ENCODE measurements around the gene ZNF600. TPM values are rescaled to one million over a fixed set of nuclear protein-coding genes. Genes with fewer than 3 reads are reported as not detected.

Gene ZNF600
- 0.07 to 0.34 TPM (median 0.22 TPM) in 4 of 5 replicates, not detected in the other for total RNA-seq (2022; extraction: Qiagen RNA extraction; ENCODE audit: low read depth)

DNA sequence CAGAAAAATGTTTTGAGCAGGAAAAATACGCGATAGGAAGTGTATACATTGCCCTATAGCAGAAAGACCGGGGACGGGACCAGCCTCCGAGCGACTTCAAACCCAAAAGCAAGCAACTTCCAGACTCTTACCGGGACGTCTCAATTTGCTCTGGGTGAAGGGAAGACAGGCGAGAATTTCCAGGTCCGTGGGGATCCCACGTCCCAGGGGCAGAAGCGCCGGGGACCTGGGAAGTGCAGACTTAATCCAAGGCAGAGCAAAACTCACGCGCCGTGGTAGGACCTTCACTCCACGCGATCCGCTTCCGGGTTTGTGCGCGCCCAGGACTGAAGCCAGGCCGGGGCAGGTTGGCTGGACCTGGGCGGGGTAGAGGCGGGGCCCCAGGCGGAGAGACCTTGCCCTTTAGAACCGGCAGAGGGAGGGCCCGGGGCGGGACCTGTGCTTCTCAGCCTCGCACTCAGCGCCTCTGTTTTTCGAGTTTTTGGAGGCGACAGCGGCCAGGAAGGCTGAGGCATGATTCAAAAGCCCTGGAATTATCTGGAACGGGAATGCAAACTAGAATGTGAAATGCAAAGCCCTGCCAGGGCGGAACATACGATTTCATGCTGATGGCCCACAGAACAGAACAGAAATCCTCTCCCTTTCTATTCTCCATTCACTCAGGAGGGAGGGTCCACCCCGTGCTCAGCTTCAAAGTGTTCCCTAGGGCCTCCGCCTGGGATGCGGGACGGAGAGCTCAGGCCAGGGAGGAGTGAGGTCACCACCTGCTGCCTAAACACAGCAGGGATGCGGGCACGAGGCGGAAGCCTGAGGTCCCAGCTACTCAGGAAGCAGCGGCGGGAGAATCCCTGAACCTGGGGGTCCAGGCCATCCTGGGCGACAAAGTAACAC, at the start of gene ZNF600:
ZNF600 (minus strand) TSS at position 328 of the 891 bp plus-strand sequence. CDS start 7,903 bp downstream, outside the sequence.

DNA sequence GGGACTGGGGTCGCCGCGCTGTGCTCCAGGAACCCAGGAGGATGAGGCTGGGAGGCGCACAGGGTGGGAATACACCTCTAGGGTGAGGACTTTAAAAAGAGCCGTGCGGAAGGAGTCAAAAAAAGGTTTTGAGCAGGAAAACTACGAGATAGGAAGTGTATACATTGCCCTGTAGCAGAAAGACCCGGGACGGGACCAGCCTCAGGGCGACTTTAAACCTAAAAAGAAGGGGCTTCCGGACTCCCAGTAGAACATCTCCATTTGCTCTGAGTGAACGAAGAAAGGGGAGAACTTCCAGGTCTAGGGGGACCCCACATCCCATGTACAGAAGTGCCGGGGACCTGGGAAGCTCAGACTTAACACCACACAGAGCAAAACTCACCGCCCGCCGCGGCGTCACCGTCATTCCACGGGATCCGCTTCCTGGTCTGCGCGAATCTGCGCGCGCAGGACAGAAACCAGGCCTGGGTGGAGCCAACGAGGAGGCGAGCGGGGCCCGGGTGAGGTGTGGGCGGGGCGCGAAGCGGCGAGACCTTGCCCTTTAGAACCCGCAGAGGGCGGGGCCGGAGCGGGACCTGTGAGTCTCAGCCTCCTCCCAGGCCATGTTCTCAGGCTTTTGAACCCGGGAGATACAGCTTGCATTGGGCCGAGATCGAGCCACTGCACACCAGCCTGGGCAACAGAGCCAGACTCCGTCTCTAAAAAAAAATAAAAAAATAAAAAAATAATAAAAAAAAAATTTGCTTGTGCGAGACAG, 34.8 kb upstream of the ZNF600 start, which contains the start of gene ZNF28:
ZNF28 (minus strand) TSS at position 430 of the 757 bp plus-strand sequence. CDS start 3,675 bp downstream, outside the sequence.

DNA sequence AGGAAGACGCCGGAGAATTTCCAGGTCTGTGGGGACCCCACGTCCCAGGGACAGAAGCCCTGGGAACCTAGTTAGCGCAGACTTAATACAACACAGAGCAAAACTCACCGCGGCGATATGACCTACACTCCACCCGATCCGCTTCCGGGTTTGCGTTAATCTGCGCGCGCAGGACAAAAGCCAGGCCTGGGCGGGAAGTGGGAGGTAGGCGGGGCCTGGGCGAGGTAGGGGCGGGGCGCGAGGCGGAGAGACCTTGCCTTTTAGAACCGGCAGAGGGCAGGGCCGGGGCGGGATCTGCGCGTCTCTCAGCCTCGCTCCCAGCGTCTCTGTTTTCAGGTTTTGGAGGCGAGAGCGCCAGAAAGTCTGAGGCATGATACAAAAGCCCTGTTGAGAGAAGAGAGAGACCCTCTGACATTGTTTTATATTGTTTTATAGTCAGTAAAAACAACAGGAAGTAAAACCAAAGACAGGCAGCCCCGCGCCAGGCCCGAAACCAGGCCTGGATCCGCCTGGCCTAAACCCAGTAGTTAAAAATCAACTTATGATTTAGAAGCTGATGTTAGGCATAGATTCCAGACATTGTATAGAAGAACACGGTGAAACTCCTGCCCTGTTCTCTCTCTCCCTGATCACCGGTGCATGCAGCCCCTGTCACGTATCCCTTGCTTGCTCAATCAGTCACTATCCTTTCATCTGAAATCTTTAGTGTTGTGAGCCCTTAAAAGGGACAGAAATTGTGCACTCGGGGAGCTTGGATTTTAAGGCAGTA, 51.5 kb downstream of the ZNF600 start, which contains the start of gene ZNF611:
ZNF611 (minus strand) TSS at position 152 of the 769 bp plus-strand sequence. CDS start 19,150 bp downstream, outside the sequence.

Other genes starting within 250 kb of the ZNF600 start
- 0.11 to 0.34 TPM (median 0.22 TPM) in 5 replicates for gene ZNF701, start 216.5 kb downstream of the ZNF600 start, total RNA-seq (2022; extraction: Qiagen RNA extraction; ENCODE audit: low read depth)
- gene ZNF83, start 148.4 kb downstream of the ZNF600 start, total RNA-seq (2022; extraction: Qiagen RNA extraction; ENCODE audit: low read depth), result 0.14 to 0.17 TPM (median 0.15 TPM) in 5 replicates
- gene ZNF611, start 51.7 kb downstream of the ZNF600 start, total RNA-seq (2022; extraction: Qiagen RNA extraction; ENCODE audit: low read depth), result 2.3 to 5.1 TPM (median 2.7 TPM) in 5 replicates
- 0.62 to 2.0 TPM (median 1.2 TPM) in 5 replicates for gene ZNF28, start 34.8 kb upstream of the ZNF600 start, total RNA-seq (2022; extraction: Qiagen RNA extraction; ENCODE audit: low read depth)
- 0.51 to 0.79 TPM (median 0.70 TPM) in 5 replicates for gene ZNF468, start 70.8 kb upstream of the ZNF600 start, total RNA-seq (2022; extraction: Qiagen RNA extraction; ENCODE audit: low read depth)
- not detected in 5 replicates for gene ZNF320, start 110.8 kb upstream of the ZNF600 start, total RNA-seq (2022; extraction: Qiagen RNA extraction; ENCODE audit: low read depth)
- gene ZNF888, start 136.6 kb upstream of the ZNF600 start, total RNA-seq (2022; extraction: Qiagen RNA extraction; ENCODE audit: low read depth), result not detected in 5 replicates
- gene ZNF816, start 176.1 kb upstream of the ZNF600 start, total RNA-seq (2022; extraction: Qiagen RNA extraction; ENCODE audit: low read depth), result 0.12 to 0.59 TPM (median 0.28 TPM) in 3 of 5 replicates, not detected in the others
- not detected in 5 replicates for gene ERVV-1, start 227.1 kb upstream of the ZNF600 start, total RNA-seq (2022; extraction: Qiagen RNA extraction; ENCODE audit: low read depth)

Measured in A549 treated with ZK216348 at 1 μM for 4 hours (cell line).